Lung microvascular endothelial cell (primary cell): ENCODE data around the gene FAM219B. TPM values are rescaled to one million over a fixed set of nuclear protein-coding genes. Genes with fewer than 3 reads are reported as not detected.
"Not testable (repeated sequence)": the region's sequence is repeated elsewhere in the genome, so short reads cannot be mapped to it uniquely, and the experiment has no call there.

ENCODE experiments used
- DNase-seq, 2 donors: peaks; one replicate each; pipeline versions ENCODE4 v3.0.0 to v3.0.0-alpha.2; 2010; ENCODE audit warnings: low read depth in 2 of 2
- total RNA-seq: library from RNA; depleted of rRNA; stranded (reverse); fragments of >200 nt; gene quantifications from 2 replicates; pipeline ENCODE4 v1.2.1, GENCODE V29; 2014

FAM219B gene, protein sequence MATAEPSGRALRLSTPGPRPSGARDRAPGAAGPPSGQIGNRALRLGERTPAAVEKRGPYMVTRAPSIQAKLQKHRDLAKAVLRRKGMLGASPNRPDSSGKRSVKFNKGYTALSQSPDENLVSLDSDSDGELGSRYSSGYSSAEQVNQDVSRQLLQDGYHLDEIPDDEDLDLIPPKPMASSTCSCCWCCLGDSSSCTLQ
- 25.1 and 45.6 TPM in 2 replicates for total RNA-seq

DNA sequence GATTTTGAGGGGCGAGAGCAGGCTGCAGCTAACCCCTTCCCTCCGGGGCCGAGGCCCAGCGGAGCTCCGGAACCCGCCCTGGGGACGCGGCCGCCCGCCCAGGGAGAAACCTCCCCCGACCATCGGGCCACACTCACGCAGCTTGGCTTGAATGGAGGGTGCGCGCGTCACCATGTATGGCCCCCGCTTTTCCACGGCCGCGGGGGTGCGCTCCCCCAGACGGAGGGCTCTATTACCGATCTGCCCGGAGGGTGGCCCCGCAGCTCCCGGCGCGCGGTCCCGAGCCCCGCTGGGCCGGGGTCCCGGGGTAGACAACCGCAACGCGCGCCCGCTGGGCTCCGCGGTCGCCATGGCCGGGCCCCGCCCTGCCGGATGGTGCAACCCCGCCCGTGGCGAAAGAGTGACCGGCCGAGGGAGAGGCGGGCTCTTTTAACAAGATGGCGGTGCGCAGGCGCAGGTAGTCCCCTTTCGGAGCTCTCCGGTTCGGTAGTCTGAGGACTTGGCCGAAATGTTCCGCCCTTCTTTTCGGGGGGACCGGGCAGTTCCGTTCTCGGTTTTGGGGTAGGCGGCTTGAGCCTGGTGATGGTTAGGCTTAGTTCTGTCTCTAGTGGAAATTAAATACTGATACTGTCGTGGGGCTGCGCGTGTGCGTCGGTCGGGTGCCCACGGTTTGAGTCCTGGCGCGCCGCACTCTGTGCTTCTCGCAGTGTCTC, at the start of gene FAM219B:
Gene FAM219B, minus strand, starts transcription at position 402 of the 713 bp plus-strand sequence. Its CDS starts 51 bp downstream, at position 351.
- DNase-seq: peak; percentile 90

DNA sequence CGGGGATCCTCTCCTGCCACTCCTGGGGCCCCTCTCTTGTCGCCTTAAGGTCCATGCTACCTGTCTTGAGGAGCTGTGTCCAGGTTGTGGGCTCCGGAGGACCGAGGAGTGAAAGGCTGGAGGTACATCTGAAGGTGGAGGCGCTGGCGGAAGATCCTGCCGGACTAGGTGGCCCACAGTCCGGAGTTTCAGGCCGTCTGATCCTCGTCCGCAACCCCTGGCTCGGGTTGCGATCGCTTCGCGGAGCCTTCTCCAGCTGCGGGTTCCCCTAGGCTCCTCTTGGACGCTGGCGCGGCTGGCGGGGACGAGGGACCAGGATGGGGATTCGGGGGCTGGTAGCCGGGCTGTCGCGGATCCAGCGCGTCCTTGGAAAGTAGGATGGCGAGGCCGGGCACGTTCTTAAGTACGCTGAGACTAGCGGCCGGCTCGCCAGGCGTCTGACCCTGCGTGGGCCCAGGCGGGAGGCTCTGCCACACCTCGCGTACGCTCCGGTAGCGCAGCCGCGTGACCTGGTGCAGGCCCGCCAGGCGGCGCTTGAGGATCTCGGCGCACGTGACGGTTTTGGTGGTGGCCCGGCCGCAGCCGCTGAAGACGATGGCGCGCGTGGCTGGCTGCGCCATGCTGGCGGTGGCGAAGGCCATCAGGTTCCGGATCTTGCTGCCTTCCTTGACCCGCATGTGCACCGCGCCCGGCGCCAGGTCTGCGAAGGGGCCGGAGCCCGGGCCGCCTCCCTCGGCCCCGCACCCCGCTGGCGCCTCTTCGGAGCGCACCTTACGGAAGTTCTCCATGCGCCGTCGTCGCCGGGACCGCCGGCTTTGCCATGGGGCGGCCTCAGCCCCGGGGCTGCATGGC, 49.4 kb upstream of the FAM219B start:
- DNase-seq: peak; percentile 81 to 91

DNA sequence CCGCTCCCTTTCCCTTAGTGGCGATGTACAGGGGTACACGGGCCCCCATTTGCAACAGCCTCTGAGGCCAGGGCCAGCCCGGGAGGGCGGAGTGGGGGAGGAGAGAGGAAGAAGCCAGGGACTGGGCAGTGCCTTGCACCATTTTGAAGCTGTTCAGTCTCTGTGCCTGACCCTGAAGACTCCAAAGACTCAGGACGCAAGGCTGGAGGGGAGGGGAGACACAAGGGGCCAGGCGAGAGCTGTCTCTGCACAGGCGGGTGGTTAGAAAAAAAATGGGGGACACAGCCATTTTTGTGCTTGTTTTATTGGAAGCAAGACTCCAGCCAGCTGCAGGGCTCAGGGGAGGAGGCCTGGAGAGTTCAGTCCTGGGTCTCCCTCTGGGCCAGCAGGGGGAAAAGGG, 48.4 kb upstream of the FAM219B start:
- no peak for DNase-seq

DNA sequence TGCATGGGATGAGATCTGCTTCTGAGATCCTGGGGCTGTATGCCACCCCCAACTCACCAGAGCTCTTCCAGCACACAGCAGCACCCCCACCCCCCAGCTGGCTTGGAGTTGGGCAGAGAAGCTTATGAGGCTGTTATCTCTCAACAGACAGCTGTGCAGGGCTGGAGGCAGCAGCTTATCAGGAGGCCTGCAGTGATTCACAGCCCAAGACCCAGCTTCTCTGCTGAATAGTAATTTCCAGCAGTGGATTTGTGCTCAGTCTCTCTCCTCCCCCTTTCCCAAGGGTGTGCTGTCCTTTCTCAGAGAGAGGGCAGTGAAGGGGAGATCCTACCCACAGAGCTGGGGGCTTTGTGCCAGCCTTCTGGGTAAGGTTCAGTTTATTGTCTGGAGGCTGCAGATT, 47.9 kb upstream of the FAM219B start:
- DNase-seq: peak; percentile 30 to 43

DNA sequence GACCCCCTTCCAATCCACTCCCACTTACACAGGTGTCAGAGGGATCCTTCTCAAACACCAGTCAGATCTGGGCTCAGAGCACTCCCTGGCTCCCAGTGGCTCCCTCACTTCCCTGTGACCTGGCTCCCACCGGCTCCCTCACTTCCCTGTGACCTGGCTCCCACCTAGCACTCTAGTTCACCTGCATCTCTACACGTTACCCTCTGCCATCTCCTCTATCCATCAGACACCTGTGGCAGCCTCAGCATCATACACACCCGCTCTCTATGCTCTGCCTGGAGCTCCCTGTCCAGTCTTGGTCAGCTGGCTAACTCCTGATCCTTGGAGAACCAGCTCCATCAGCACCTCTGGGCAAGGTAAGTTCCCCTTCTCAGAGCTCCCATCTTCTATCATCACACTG, 44.4 kb upstream of the FAM219B start:
- no peak for DNase-seq

DNA sequence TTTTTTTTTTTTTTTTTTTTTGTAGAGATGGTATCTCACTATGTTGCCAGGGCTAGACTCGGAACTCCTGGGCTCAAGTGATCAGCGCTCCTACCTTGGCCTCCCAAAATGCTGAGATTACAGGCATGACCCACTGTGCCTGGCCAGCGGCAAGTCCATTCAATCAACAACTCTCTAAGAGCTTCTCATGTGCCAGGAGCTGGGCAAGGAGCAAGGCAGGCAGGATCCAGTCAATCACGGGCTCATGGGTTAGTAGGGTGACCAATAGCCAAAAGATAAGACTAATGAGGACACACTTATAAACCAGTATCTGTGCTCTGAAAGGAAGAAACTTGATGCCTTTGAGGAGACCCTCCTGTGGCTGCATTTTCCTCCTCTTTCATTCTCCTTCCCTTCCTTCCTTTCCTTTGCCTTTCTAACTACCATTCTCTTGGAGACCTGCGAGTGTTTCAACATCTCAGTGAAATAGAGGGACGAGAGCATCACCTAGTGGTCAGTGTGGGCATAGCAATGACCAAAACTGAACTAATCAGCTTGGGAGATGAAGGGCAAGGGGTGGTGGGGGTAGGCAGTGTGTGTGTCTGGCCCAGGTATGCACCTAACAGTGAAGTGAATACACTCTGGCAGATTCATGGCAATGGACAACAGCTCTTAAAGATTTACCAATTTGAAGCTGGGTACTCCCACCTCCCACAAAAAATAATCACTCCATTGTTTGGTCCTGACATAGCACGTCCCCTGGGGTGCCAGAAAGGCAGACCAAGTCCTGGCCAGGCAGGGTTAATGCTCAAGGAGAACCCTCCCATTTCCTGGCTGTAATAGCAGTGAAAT, 43.6 kb upstream of the FAM219B start:
- DNase-seq: peak; percentile 74 to 83

DNA sequence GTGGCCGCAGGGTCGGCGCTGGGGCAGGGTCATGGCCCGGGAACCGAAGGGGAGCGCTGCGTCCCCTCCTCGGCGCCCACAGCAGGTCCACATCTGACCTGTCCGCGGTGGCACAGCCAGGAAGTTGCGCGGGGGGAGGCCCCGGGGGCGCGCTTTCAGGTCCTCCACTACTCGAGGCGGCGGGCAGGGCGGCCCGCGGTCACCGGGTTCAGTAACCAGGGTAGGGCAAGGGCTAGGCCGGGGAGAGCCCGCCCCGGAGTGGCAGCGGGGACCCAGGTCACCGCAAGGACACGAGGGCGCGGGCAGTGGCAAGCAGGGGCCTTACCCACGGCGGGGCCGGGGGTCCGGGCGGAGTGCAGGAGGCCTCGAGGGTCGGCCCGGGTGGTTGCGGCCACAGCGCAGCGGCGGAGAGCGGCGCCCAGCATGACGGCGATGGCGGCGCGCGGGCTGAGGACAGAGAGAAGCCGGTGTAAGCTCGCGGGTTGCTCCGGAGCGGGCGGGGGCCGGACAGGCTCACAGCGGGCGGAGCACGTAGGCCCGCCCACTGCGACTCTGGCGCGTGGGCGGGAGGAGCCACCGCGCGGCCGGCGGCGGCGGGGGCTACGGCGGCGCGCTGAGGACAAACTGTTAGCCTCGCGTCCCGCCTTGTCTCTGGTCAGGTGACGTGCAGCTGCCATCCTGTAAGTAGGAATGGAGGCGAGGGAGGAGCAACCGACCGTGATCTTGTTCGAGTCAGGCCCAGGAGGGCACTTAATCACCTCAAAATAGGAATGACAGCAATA, 31.1 kb upstream of the FAM219B start, which contains the start of gene COX5A:
Gene COX5A, minus strand, starts transcription at position 484 of the 782 bp plus-strand sequence. Its CDS starts 59 bp downstream, at position 425.
- DNase-seq: peak; percentile 97 to 98

DNA sequence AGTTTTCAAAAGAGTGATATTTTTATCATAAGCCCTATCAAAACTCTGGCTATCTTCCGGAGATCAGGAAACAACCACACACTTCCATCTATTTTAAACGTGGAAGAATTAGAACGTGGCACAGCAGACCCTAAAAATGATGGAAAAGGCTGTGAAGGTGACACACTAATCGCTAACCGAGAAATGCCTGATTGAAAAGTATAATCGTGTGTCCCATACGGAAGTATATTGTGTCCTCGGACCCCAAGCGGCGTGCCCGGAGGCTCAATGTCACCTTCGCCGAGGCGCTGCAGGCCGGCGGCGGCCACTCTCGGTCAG, 30.6 kb upstream of the FAM219B start:
- DNase-seq: no peak

DNA sequence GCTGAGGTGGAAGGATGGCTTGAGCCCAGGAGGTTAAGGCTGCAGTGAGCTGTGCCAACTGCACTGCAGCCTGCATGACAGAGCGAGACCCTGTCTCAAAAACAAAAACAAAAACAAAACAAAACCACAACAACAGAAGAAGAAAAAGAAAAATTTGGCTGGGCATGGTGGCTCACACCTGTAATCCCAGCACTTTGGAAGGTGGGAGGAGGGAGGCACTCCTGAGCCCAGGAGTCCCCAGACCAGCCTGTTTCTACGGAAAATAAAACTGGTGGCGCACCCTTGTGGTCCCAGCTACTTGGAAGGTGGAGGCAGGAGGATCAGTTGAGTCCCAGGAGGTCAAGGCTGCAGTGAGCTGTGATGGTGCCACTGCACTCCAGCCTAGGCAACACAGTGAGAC, 28.5 kb upstream of the FAM219B start:
- DNase-seq: peak in 1 of 2 donors; percentile 10

DNA sequence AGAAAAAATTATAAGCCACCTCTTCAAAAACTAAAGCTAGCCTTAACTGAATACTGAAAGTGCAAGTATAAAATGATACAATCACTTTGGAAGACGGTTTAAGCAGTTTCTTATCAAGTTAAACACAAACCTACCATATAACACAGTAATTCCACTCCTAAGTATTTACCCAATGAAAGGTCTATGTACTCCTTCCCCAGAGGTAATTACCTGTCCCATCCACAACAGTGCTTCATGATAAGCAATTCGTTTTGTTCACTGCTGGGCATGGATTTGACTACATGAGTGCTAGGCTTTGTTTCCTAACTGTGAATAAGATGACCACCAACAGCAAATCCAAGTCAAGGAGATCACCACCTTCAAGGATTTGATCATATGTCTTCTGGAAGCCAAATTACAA, 26.9 kb upstream of the FAM219B start:
- DNase-seq: no peak

DNA sequence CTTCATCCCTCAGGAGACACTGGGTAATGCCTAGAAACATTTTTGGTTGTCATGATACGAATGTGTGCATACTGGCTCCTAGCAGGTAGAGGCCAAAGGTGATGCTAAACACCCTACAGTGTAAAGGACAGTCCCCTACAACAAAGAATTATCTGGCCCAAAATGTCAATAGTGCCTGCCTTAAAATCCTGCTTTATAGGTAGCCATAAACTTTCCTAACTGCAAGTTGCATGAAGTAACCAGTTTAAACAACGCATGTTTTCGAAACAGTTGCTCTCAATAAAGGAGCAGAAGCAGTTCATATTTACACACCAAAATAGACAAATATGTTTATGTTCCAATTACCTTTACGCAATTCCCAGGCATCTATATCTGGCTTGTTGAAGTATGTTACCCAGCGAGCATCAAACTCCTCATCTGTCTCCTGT, 22.1 kb upstream of the FAM219B start:
- no peak for DNase-seq

DNA sequence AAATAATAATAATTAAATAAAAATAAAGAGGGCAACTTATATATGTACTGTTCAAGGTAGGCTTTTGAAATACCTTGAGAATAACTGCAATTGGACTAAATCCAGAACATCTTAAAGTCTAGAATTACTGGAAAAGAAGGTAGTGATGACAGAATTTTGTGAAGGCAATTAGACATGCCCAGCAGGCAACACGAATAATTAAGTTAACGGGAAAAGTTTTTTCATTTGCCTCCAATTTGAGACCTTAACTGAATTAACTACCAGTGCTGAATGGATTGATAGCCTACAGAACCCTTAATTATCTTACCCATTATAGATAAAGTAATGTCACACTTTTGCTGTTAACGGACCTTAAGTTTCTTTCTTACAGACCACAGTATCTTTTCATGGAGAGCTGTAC, 17.9 kb upstream of the FAM219B start:
- DNase-seq: no peak

DNA sequence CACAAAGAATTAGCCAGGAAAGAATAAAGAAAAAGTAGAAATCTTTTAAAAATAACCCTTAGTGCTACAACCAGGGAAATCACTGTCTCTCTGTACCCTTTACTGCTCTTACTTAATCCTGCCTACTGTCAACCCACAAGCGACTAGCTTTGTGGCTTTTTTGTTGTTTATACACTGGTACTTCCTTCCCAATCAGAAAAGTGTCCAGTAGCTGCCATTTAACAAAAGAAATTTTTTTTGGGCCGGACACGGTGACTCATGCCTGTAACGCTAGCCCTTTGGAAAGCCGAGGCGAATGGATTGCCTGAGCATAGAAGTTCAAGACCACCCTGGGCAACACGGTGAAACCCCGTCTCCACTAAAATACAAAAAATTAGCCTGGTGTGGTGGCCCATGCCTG, 13.8 kb upstream of the FAM219B start:
- peak; percentile 84 to 85 for DNase-seq

DNA sequence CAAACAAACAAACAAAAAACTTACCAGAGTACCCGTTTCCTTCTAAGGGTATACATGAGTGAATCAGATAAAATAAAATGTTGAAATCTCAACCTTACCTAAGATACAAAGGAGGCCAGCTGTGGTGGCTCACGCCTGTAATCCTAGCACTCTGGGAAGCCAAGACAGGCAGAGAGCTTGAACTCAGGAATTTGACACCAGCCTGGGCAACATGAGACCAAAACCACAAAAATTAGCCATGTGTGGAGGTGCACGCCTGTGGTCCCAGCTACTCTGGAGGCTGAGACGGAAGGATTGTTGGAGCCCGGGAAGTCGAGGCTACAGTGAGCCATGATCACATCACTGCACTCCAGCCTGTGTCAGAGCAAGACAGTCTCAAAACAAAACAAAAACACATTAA, 11.0 kb upstream of the FAM219B start:
- DNase-seq: no peak

DNA sequence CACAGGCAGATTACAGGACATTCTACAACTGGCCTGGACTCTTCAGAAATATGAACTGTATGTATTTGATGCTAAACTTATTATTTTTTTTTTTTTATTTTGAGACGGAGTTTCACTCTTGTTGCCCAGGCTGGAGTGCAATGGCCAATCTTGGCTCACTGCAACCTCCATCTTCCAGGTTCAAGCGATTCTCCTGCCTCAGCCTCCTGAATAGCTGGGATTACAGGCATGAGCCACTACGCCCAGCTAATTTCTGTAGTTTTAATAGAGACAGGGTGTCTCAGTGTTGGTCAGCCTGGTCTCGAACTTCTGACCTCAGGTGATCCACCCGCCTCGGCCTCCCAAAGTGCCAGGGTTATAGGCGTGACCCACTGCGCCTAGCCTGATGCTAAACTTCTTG, 7.1 kb upstream of the FAM219B start:
- DNase-seq: not testable (repeated sequence)

DNA sequence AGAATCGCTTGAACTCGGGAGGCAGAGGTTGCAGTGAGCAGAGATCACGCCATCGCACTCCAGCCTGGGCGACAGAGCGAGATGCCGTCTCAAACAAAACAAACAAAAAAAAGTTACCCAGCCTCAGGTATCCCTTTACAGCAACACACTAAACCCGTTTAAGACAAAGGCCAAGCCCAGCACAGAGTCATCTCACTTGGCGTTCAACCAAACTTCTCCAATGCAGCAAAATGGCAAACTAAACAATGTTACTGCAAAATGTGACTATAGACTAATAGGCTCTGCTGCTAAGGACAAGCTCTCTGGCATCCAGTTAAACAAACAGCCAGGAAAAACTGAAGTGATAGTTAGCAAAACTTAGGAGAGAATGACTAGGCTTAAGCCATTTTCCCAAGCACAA, 6.4 kb upstream of the FAM219B start:
- peak in 1 of 2 donors; percentile 22 for DNase-seq

DNA sequence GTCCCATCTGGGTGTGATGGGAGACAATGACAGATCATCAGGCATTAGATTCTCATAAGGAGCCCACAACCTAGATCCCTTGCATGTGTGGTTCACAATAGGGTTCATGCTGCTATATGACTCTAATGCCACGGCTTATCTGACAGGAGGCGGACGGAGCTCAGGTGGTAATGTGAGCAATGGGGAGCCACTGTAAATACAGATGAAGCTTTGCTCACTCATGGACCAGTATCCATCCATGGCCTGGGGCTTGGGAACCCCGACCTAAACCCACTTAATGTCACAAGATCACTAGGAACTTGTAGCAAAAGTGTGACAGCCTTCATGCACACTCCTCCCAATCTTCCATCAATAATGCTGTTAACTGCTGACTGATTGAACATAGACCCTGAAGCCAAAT, 2.0 kb upstream of the FAM219B start:
- DNase-seq: no peak

DNA sequence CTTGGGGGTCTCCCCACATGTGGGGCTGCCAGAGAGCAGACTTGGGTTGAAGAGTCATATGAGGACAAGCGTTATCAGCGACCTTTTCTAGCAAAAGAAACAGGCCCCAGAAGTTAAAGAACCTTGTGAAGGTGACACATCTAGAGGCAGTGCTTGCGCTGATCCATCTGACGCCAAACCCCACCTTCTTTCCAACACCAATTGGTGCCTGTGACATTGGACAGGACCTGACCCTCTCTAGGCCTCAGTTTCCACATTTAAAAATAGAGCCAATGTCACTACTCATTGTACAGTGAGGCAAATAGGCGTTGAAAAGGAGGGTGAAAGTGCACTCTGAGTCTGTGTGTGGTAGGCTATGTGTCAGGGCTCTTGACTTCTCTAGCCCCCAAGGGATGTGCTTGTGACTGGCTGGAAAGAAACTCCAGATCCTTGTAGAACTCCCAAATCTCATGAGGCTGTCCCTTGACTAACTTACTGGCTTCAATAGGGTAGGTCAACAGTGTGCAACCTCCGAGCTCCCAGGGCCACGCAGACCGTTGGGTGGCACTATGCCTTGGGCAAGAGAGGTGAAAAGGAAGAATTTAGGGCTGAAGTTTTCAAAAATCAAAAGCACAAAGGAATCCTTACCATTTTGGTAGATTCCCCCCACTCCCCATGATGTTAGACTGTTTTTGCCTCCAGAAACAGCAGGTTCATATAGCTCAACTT, 666 bp upstream of the FAM219B start:
- DNase-seq: peak in 1 of 2 donors; percentile 24

DNA sequence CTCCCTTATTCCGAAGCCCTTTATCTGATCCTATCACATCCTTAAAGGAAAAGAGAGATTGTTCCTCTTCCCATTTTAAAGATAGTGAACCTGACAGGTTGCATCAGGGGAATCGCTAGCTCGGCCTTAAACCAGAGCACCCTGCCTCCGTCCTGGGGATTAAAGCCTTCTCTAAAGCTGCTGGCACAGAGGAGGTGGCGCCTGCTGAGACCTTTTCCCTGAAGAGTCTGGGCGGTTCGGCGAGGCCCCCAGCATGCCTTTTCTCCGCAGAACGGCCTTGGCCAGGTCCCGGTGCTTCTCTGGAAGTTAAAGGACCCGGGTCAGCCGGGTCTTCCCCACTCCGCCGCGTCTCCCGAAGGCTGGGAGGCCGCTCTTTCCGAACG, 593 bp downstream of the FAM219B start:
- DNase-seq: peak; percentile 23 to 37

DNA sequence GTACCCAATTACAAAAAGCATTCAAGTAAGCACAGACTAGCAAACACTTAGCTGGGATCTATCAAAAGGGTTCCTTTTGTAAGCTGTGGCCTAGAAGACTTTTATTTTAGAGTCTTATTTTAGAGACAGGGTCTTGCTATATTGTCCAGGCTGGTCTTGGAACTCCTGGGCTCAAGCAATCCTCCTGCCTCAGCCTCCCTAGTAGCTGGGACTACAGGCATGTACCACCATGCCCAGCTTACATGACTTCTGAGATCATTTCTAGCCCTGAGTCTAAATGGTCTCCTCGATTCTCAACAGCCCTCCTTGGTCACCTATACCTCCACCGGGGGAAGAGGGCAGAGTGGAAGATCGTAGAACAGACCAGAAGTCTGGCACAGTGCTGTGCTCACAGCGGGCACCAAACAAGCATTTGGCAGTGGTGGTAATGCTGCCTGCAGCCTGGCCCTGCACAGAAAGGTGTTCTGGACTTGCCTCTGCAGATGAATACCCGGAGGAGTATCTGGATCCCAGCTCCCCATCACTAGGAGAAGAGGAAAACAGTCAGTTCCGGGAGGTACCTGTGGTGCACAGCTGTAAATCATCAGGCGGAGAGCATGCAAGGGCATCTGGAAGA, 2.4 kb downstream of the FAM219B start:
- DNase-seq: no peak
